SIG-M5 treated with dmso at 0.1 percent for 504 hours (cell line): ENCODE measurements around the gene DISP2.

ENCODE experiments used
- DNase-seq: peaks from one replicate; lab custom pipeline; 2025; ENCODE audit not compliant: unreplicated experiment; lab: John Stamatoyannopoulos, UW

The DISP2 gene

DNA sequence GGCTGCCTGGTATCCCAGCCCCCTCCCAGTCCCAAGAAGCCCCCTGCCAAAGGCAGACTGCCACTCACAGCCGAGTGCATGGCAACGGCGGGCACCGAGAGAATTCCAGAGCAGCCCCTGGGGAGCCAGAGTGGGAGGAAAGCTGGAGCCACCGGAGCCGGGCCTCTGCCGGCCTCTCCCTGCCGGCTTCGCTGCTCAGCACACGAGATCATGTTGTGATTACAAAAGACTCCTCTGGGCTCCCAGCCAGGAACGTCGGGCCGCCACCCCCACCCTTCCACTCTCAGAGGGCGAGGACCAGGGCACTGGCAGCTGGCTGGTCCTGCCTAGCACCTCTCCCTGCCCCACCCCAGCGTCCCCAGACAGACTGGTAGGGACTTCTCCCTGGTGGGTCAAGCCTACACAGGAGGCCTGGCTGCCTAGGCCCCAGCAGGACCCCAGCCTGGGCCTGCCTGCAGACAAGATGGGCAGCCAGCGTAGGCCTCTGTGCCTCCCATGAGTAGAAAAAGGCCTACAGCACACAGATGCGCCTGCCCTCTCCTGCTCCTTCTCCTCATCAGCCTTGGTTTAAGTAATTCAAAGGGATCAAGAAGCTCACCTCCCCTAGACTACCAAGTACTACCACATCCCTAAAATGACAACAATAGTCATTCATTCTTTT is 17.1 kb upstream of the DISP2 start, which contains the start of gene CCDC9B:
TSS of gene CCDC9B (minus strand) at position 200 of the 661 bp plus-strand sequence. CDS start at position 80, 120 bp downstream.
- DNase-seq = no peak

GRCh38 chr15:40342416-40343320 is 15.4 kb upstream of the DISP2 start:
- DNase-seq = no peak

DNA sequence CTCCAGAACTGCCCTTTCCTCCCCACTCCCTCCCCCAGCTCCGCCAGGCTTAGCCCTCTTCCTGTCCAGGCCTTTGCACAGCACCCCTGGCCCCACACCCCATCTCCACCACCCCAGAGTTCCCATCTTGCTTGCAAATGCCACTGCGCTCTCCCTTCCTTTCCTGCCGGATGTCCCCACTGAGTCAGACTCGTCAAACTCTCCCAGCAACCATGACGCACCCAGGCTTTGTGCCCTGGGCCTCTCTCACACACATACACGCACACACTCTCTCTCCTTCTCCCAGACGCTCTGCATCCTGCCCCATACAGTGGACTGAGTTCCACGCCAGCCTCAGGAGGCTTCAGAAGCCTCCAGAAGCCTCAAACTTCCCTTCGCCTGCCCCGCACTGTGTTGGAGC is 14.5 kb upstream of the DISP2 start:
- no peak for DNase-seq

GRCh38 chr15:40344217-40344616 is 13.8 kb upstream of the DISP2 start:
- DNase-seq = no peak

GRCh38 chr15:40344631-40345120 is 13.3 kb upstream of the DISP2 start:
- peak; percentile 68 for DNase-seq

- DNase-seq = no peak
These were observed 12.7 kb upstream of the DISP2 start for GRCh38 chr15:40345225-40345866.

- no peak for DNase-seq
These were observed 12.0 kb upstream of the DISP2 start for GRCh38 chr15:40345867-40346578.

DNA sequence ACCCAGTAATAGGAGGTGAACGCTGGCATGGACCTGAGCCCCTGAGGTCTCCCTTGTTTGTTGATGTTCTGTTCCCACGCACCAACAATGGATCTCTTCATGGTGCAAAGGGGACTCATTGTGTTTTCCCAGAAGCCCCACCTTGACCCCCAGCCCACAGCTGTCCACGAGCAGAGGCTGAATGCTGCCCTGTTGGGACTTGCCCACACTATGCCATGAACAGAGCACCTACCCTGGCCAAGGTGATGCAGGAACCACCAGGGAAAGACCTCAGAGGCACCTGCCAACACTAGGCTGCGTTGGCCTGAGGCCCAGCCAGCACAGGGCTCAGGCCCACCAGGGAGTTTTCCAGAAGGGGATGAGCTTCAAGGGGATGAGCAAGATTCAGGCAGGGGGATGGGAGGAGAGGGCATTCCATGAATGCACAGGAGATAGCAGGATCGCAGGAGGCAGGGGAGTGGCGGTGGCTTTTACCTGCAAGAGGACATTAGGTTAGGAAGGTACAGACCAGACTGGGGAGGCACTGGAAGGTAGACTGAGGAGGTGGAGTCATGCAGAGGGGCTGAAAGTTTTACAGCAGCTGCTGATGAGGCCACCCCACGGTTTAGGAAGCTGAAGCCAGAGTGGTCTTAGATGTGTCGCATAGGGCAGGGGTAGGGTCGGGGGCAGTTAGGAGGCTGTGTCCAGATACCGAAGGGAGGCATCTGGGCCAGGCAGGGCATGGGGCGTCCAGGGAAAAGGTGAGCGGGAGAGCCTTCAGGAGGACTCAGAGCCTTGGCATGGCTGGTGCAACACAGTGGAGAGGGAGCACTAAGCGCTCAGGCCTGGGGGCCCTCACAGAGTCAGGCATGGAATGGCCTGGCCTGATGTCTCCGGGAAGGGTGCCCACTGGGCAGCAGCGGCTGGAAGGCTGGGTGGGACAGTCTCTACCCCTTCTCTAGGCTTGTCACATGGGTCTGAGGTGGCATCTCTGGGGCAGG is 11.2 kb upstream of the DISP2 start:
- no peak for DNase-seq

- no peak for DNase-seq
These were observed 10.2 kb upstream of the DISP2 start for GRCh38 chr15:40347559-40348473.

- DNase-seq = no peak
These were observed 9.5 kb upstream of the DISP2 start for GRCh38 chr15:40348474-40348870.

- DNase-seq = no peak
These were observed 8.9 kb upstream of the DISP2 start for GRCh38 chr15:40349163-40349562.

GRCh38 chr15:40352281-40352901 is 5.6 kb upstream of the DISP2 start:
- DNase-seq = no peak

DNA sequence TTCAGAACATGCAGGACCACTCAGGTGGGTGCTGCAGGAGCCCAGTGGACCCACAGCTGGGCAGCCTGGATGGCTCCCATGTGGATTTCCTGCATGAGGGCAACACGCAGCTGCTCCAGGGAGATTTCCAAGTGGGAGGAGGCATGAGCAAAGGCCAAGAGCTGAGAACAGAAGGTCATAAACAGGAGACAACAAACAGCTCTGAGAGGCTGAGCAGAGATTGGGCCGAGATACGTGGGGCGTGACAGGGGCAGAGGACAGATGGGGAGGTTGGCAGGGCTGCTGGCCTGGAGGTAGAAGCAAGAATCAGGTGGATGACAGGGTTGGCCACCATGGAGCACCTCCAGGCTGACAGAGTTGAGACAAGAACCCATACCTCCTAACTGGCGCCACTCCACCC is 4.3 kb upstream of the DISP2 start:
- DNase-seq = no peak

DNA sequence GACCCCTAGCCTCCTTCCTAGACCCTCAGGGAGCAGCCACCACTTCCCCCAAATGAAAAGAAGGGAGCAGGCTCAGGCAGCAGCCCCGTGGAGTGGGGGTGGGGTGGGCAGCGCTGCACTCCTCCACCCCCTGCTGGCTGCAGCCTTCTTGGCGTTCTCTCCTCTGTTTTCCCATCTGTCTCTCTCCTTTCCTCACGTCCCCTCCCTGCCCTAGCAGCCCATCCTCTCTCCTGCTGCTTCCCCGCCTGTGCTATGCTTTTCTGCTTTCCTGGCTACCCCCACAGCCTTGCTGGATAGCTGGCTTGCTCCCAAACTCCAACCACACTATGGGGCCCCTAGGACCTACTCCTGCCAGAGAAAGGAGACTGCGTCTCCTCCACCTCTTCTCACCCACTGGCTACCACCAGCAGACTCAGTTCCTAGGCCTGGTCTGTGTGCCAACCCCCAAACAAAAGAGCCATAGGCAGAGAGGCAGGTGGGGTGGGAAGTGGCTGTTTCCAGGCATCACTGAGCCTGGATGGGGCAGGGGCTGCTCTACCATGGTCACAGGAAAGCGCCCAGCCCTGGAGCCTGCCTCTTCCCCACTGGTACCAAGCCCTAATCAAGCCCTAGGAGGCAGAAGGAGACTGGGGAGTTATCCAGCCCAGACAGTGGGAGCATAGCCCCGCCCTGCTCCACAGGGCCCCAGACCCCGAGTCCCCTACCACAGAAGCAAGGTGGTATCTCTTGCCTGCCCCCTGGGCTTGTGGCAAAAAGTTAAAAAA is 3.4 kb upstream of the DISP2 start:
- DNase-seq = peak; percentile 48

DNA sequence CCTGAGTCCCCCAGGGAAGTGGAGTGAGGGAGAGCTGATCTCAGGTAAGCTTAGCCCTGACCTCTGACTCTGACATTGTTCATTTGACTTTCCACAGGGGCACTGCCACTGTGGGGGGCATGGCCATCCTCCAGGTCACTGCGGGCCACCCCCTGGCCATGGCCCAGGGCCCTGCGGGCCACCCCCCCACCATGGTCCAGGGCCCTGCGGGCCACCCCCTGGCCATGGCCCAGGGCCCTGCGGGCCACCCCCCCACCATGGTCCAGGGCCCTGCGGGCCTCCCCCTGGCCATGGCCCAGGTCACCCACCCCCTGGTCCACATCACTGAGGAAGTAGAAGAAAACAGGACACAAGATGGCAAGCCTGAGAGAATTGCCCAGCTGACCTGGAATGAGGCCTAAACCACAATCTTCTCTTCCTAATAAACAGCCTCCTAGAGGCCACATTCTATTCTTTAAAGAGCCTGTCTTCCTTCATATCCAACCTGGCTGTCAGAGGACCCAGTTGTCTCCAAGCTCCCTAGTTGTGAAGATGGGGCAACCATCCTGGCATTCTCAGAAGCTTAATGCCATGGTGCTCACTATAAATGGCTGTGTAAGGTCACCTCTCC is 1.9 kb upstream of the DISP2 start:
- DNase-seq = no peak

GRCh38 chr15:40357246-40357645 is 773 bp upstream of the DISP2 start:
- no peak for DNase-seq
